Measurements from ENCODE around the gene L3MBTL4. TPM values are rescaled to one million over a fixed set of nuclear protein-coding genes. Genes with fewer than 3 reads are reported as not detected.

L3MBTL4 gene
- total RNA-seq, 2 experiments from 2014 or later, result 0.19 to 0.47 TPM

DNA sequence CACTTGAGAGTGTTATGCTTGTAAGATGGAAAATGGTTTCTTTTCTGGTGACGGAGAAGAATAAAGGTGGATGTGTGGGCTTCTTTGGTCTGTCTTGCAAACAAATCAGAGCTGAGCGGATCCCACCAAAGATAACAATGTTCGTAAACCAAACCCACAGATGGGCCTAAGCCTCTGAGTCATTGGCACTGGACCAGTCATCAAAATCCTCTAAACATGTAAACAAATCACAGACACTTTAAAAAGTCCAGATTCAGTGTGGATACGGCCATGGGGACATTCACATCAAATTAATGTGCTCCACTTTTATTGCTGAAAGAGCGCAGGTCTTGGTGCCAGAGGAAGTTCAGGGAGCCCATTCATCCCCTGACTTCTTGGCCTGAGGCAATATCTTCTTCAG lies 458.9 kb downstream of the L3MBTL4 start:
- Mint-ChIP-seq H3K36me3 (ENCODE audit: low read depth) (no peaks in the 10 kb centered on the region), H3K27me3 (no peaks in the 10 kb centered on the region), H3K4me3 (no peak overlapping the region), H3K9me3 (no peaks in the 10 kb centered on the region), H3K27ac (no peak overlapping the region), H3K4me1 (ENCODE audit: low read depth) (no peaks in the 10 kb centered on the region)
- Histone ChIP-seq H3K4me1 (ENCODE audit: insufficient read depth, low read length) (no peaks in the 10 kb centered on the region), H3K27me3 (ENCODE audit: control insufficient read depth in 1 of 2, insufficient read depth in 2 of 2, low read length in 2 of 2) (no peaks in the 10 kb centered on the region), H3K4me3 (ENCODE audit: low read length) (no peak overlapping the region), H3K9me3 (ENCODE audit: control insufficient read depth in 1 of 2, insufficient read depth in 1 of 2, low read length in 2 of 2) (peaks cover 0 to 3% of the 10 kb centered on the region in 2 experiments), H3K27ac (ENCODE audit: low read depth in 1 of 2, low read length in 2 of 2) (no peak overlapping the region), H3K36me3 (ENCODE audit: insufficient read depth, low read length) (no peaks in the 10 kb centered on the region)
- no peak for TF ChIP-seq CTCF (IDR thresholded peaks at IDR 0.05)
- DNase-seq (no peak), ATAC-seq (ENCODE audit: poor library complexity) (no peak)
- ChIA-PET POLR2A (no interaction called here), CTCF (no interaction called here)
- intact Hi-C loops (cut with DNase I, micrococcal nuclease), result no loop called here

GRCh38 chr18:5951515-5952091 lies 463.1 kb downstream of the L3MBTL4 start:
- H3K4me3 Mint-ChIP-seq, result no peak overlapping the region
- intact Hi-C loops (cut with DNase I, micrococcal nuclease), result no loop called here

GRCh38 chr18:5948781-5949180 lies 465.9 kb downstream of the L3MBTL4 start:
- POLR2A ChIA-PET, result no interaction called here
- no peak for ATAC-seq (ENCODE audit: poor library complexity)
- Mint-ChIP-seq H3K9me3 (no peaks in the 10 kb centered on the region), H3K4me1 (ENCODE audit: low read depth) (no peaks in the 10 kb centered on the region), H3K27ac (no peak overlapping the region), H3K27me3 (no peaks in the 10 kb centered on the region), H3K36me3 (ENCODE audit: low read depth) (no peaks in the 10 kb centered on the region), H3K4me3 (no peak overlapping the region)
- DNase-seq, result no peak
- no peaks in the 10 kb centered on the region for H3K36me3 ChIP-seq (ENCODE audit: insufficient read depth, low read length)
- no peak for TF ChIP-seq CTCF (IDR thresholded peaks at IDR 0.05)
- CTCF ChIA-PET, result no interaction called here
- intact Hi-C loops (cut with DNase I, micrococcal nuclease), result no loop called here
- no peaks in the 10 kb centered on the region for H3K27me3 ChIP-seq (ENCODE audit: control insufficient read depth in 1 of 2, insufficient read depth in 2 of 2, low read length in 2 of 2)
- H3K9me3 ChIP-seq (ENCODE audit: control insufficient read depth in 1 of 2, insufficient read depth in 1 of 2, low read length in 2 of 2), result no peaks in the 10 kb centered on the region
- no peak overlapping the region for H3K27ac ChIP-seq (ENCODE audit: low read depth in 1 of 2, low read length in 2 of 2)
- no peaks in the 10 kb centered on the region for H3K4me1 ChIP-seq (ENCODE audit: insufficient read depth, low read length)
- no peak overlapping the region for H3K4me3 ChIP-seq (ENCODE audit: low read length)

More at GRCh38 chr18:5951515-5952091, 463.1 kb downstream of the L3MBTL4 start:
- Histone ChIP-seq H3K27ac (ENCODE audit: low read depth in 1 of 2, low read length in 2 of 2) (no peak overlapping the region), H3K9me3 (ENCODE audit: control insufficient read depth in 1 of 2, insufficient read depth in 1 of 2, low read length in 2 of 2) (no peaks in the 10 kb centered on the region), H3K4me1 (ENCODE audit: insufficient read depth, low read length) (no peaks in the 10 kb centered on the region), H3K36me3 (ENCODE audit: insufficient read depth, low read length) (no peaks in the 10 kb centered on the region), H3K4me3 (ENCODE audit: low read length) (no peak overlapping the region), H3K27me3 (ENCODE audit: control insufficient read depth in 1 of 2, insufficient read depth in 2 of 2, low read length in 2 of 2) (no peaks in the 10 kb centered on the region)
- TF ChIP-seq CTCF (IDR thresholded peaks at IDR 0.05), result no peak
- no peak for DNase-seq
- Mint-ChIP-seq H3K4me1 (ENCODE audit: low read depth) (no peaks in the 10 kb centered on the region), H3K27ac (no peak overlapping the region), H3K9me3 (no peaks in the 10 kb centered on the region), H3K27me3 (no peaks in the 10 kb centered on the region), H3K36me3 (ENCODE audit: low read depth) (no peaks in the 10 kb centered on the region)
- ChIA-PET CTCF (no interaction called here), POLR2A (no interaction called here)
- no peak for ATAC-seq (ENCODE audit: poor library complexity)
